K562 (cell line): ENCODE data around the gene SYNGR1. TPM values are rescaled to one million over a fixed set of nuclear protein-coding genes. Genes with fewer than 3 reads are reported as not detected.
A peak's percentile ranks its signal among the peaks of the same experiment; 100 is the strongest.

ENCODE experiments used
- CREB1 ChIP-seq, 2 experiments: sonication (generic) in 1 of 2; formaldehyde crosslinking in 1 of 2; IDR thresholded peaks; 2 replicates each; pipeline versions ENCODE4 v1.6.1 to v1.8.0; 2012 to 2022; ENCODE audit warnings: inconsistent platforms in 1 of 2, mild to moderate bottlenecking in 1 of 2, missing genetic modification reagents in 1 of 2, moderate library complexity in 1 of 2
- E2F4 ChIP-seq: sonication (generic); formaldehyde crosslinking; IDR thresholded peaks from 2 replicates; pipeline ENCODE4 v1.8.0; 2022; ENCODE audit warnings: mild to moderate bottlenecking, low read depth, missing genetic modification reagents
- EZH2 ChIP-seq: IDR thresholded peaks from 2 replicates; pipeline ENCODE4 v1.6.1; 2012; ENCODE audit warnings: low read depth, mild to moderate bottlenecking, inconsistent platforms, low read length, borderline replicate concordance
- GTF2F1 ChIP-seq: IDR thresholded peaks from 2 replicates; pipeline ENCODE4 v1.6.1; 2011; ENCODE audit warnings: low read depth, low read length, improper control_type of control experiment
- HDAC1 ChIP-seq, 2 experiments: fragments of 450-650 bp; IDR thresholded peaks; 2 replicates each; pipeline ENCODE4 v1.6.1; 2016 to 2017; ENCODE audit warnings: inconsistent platforms in 1 of 2, mild to moderate bottlenecking in 1 of 2, moderate library complexity in 1 of 2
- HMGN3 ChIP-seq: IDR thresholded peaks from 2 replicates; pipeline ENCODE4 v1.6.1; 2011; ENCODE audit warnings: borderline replicate concordance, low read depth, mild to moderate bottlenecking, mixed read lengths, low read length; ENCODE audit not compliant: insufficient read length; ENCODE audit errors: extremely low read depth
- HSF4 ChIP-seq: fragments of 250-450 bp; sonication (Bioruptor Pico); IDR thresholded peaks from 2 replicates; pipeline ENCODE4 v2.1.2; 2022; ENCODE audit warnings: mild to moderate bottlenecking, moderate library complexity, borderline replicate concordance
- L3MBTL2 ChIP-seq: fragments of 450-650 bp; IDR thresholded peaks from 2 replicates; pipeline ENCODE4 v1.6.1; 2016; ENCODE audit warnings: mild to moderate bottlenecking, moderate library complexity
- MITF ChIP-seq: IDR thresholded peaks from 2 replicates; pipeline ENCODE4 v1.6.1; 2014; ENCODE audit warnings: antibody characterized with exemption
- MTA2 ChIP-seq: fragments of 450-650 bp; IDR thresholded peaks from 2 replicates; pipeline ENCODE4 v1.6.1; 2016; ENCODE audit warnings: low read depth
- MTA3 ChIP-seq: fragments of 450-650 bp; formaldehyde crosslinking; IDR thresholded peaks from 2 replicates; pipeline ENCODE4 v1.6.1; 2017; ENCODE audit warnings: mild to moderate bottlenecking, borderline replicate concordance
- NCOA4 ChIP-seq: fragments of 450-650 bp; IDR thresholded peaks from 2 replicates; pipeline ENCODE4 v1.6.1; 2018; ENCODE audit warnings: mild to moderate bottlenecking; ENCODE audit not compliant: partially characterized antibody
- OTX1 ChIP-seq: fragments of 450-650 bp; formaldehyde crosslinking; IDR thresholded peaks from 2 replicates; pipeline ENCODE4 v1.4.0; 2022; ENCODE audit warnings: mild to moderate bottlenecking
- PHF20 ChIP-seq: fragments of 450-650 bp; IDR thresholded peaks from 2 replicates; pipeline ENCODE4 v1.6.1; 2018; ENCODE audit not compliant: partially characterized antibody
- POLR3G ChIP-seq: IDR thresholded peaks from 2 replicates; pipeline ENCODE4 v1.6.1; 2011; ENCODE audit not compliant: insufficient read length, insufficient replicate concordance; ENCODE audit errors: extremely low read depth
- RUNX1 ChIP-seq: sonication (generic); IDR thresholded peaks from 2 replicates; pipeline ENCODE4 v1.6.1; 2016; ENCODE audit warnings: antibody characterized with exemption, low read depth
- TCF7L2 ChIP-seq: fragments of 150-350 bp; IDR thresholded peaks from 2 replicates; pipeline ENCODE4 v1.6.1; 2016; ENCODE audit warnings: low read depth, mild to moderate bottlenecking, low read length, moderate library complexity
- TFAP4 ChIP-seq: sonication (generic); formaldehyde crosslinking; IDR thresholded peaks from 2 replicates; pipeline ENCODE4 v1.8.0; 2022; ENCODE audit warnings: missing genetic modification reagents, mild to moderate bottlenecking, moderate library complexity, borderline replicate concordance
- USF1 ChIP-seq: sonication (generic); formaldehyde crosslinking; IDR thresholded peaks from 2 replicates; pipeline ENCODE4 v1.9.0; 2022; ENCODE audit warnings: mild to moderate bottlenecking, missing genetic modification reagents
- ZC3H11A ChIP-seq: IDR thresholded peaks from 2 replicates; pipeline ENCODE4 v1.6.1; 2012; ENCODE audit warnings: low read depth, low read length, improper control_type of control experiment
- ZFP36 ChIP-seq: fragments of 150-350 bp; IDR thresholded peaks from 2 replicates; pipeline ENCODE4 v1.6.1; 2018; ENCODE audit warnings: low read length, low read depth; ENCODE audit not compliant: partially characterized antibody
- ZFX ChIP-seq: sonication (generic); formaldehyde crosslinking; IDR thresholded peaks from 2 replicates; pipeline ENCODE4 v1.8.0; 2022; ENCODE audit warnings: mild to moderate bottlenecking, missing genetic modification reagents, moderate library complexity
- ZNF174 ChIP-seq: fragments of 250-450 bp; sonication (Bioruptor Pico); IDR thresholded peaks from 2 replicates; pipeline ENCODE4 v1.4.0; 2020; ENCODE audit warnings: mild to moderate bottlenecking
- ZNF263 ChIP-seq: sonication (generic); formaldehyde crosslinking; IDR thresholded peaks from 2 replicates; pipeline ENCODE4 v1.8.0; 2022; ENCODE audit warnings: mild to moderate bottlenecking, missing genetic modification reagents, borderline replicate concordance
- ZNF384 ChIP-seq: IDR thresholded peaks from 2 replicates; pipeline ENCODE4 v1.6.1; 2012; ENCODE audit warnings: low read depth, low read length, improper control_type of control experiment
- polyA plus RNA-seq, 8 experiments: library from polyadenylated mRNA; depleted of rRNA in 4 of 8; stranded (reverse) in 5 of 8; unstranded in 3 of 8; fragments of >200 nt; fragmentation: Nextera tagmentation in 2 of 8; fragmentation: Illumina TruSeq in 1 of 8; extraction: Ambion mirVana in 2 of 8; extraction: Trizol in 1 of 8; gene quantifications; 2 replicates each; pipeline versions ENCODE4 v1.2.1 to v1.2.3, GENCODE V29; 2011 to 2014; ENCODE audit warnings: inconsistent platforms in 1 of 8, missing spikeins in 1 of 8
- total RNA-seq, 7 experiments: library from RNA; depleted of rRNA in 6 of 7; stranded (reverse); fragments of >200 nt in 6 of 7; fragmentation: Illumina TruSeq in 2 of 7; extraction: Trizol in 2 of 7; gene quantifications; 2 replicates each; pipeline versions ENCODE4 v1.2.1 to v1.2.3, GENCODE V29; 2011 to 2021; ENCODE audit warnings: low replicate concordance in 1 of 7

The SYNGR1 gene
- total and polyA plus RNA-seq, 9 of the 15 experiments (the other 6 are each of a cell fraction or from before 2014, with no cell fraction given) = 1.8 to 15.9 (median 5.5) TPM

- TF ChIP-seq TFAP4 (CRISPR knock-in tag) = 0 out of 2 replicates have a peak, but pooled peaks have one; percentile 6
- TF ChIP-seq ZNF174 = no peak
- TF ChIP-seq E2F4 (CRISPR knock-in tag) = no peak
- TF ChIP-seq GTF2F1 = no peak
- no peak for TF ChIP-seq EZH2
- TF ChIP-seq USF1 (CRISPR knock-in tag) = peak; percentile 67
- TF ChIP-seq HDAC1 (IDR thresholded peaks at IDR 0.05) = peak in 1 of 2 experiments; percentile 55; a peak in 1 of 4 replicates
- no peak for TF ChIP-seq POLR3G
- TF ChIP-seq ZC3H11A = no peak
- no peak for TF ChIP-seq MTA3
- no peak for TF ChIP-seq ZFP36
- no peak for TF ChIP-seq HSF4 (CRISPR knock-in tag)
- no peak for TF ChIP-seq NCOA4
- peak; percentile 74 for TF ChIP-seq L3MBTL2
- peak; percentile 67 for TF ChIP-seq ZNF384
- TF ChIP-seq CREB1 (IDR thresholded peaks at IDR 0.05) = no peak
- TF ChIP-seq CREB1 (CRISPR knock-in tag; IDR thresholded peaks at IDR 0.05) = no peak
- TF ChIP-seq MTA2 = no peak
- TF ChIP-seq RUNX1 = no peak
- no peak for TF ChIP-seq OTX1 (CRISPR knock-in tag)
- TF ChIP-seq TCF7L2 = no peak
- peak; percentile 66 for TF ChIP-seq ZFX (CRISPR knock-in tag)
- TF ChIP-seq HMGN3 = peak; percentile 33
- TF ChIP-seq ZNF263 (CRISPR knock-in tag) = peak; percentile 71
- TF ChIP-seq PHF20 = no peak
- TF ChIP-seq MITF = 0 out of 2 replicates have a peak, but pooled peaks have one; percentile 1
Observed at GRCh38 chr22:39388261-39389011, 38.6 kb downstream of the SYNGR1 start (continued).
